B cell (primary cell): Measurements from ENCODE around the gene THOC7. TPM values are rescaled to one million over a fixed set of nuclear protein-coding genes. Genes with fewer than 3 reads are reported as not detected.

ENCODE experiments used
- ATAC-seq: fragments of 200-7000 bp; cut with Tn5 transposase; one replicate; pipeline ENCODE4 v1.10.0; 2021; ENCODE audit warnings: low read depth, mild to moderate bottlenecking, moderate number of reproducible peaks, moderate library complexity
- CTCF ChIA-PET: fragments of 350-600 bp; sonication (Branson Sonifier 250); formaldehyde crosslinking; loops from one replicate; lab custom pipeline; 2021; ENCODE audit warnings: antibody characterized with exemption, inconsistent platforms; lab: Charles Lee
- POLR2A ChIA-PET: fragments of 350-600 bp; sonication (Branson Sonifier 250); formaldehyde crosslinking; loops from one replicate; lab custom pipeline; 2021; ENCODE audit warnings: antibody characterized with exemption; lab: Charles Lee
- DNase-seq: peaks from one replicate; pipeline ENCODE4 v3.0.0; 2013
- H2AFZ ChIP-seq: 2 replicates; pipeline ENCODE4 v1.6.1; 2012; ENCODE audit warnings: mild to moderate bottlenecking, low read depth, low read length; ENCODE audit not compliant: insufficient read depth, poor library complexity, severe bottlenecking
- H3K27ac ChIP-seq, 2 donors: 1 replicate in 1 of 2; 2 replicates in 1 of 2; pipeline ENCODE4 v1.5.1; 2012 to 2013; ENCODE audit warnings: low read length in 2 of 2, mild to moderate bottlenecking in 2 of 2, moderate library complexity in 1 of 2
- H3K27me3 ChIP-seq, 4 experiments: fragments of 200-600 bp in 1 of 4; sonication (generic) in 1 of 4; replicated peaks in 1 of 4; 1 replicate in 2 of 4; 2 replicates in 2 of 4; pipeline versions ENCODE4 v1.6.1 to v1.7.0; 2013 to 2016; ENCODE audit warnings: low read length in 3 of 4, mild to moderate bottlenecking in 2 of 4, mixed read lengths in 1 of 4, moderate library complexity in 1 of 4; ENCODE audit not compliant: insufficient read depth in 4 of 4, control insufficient read depth in 3 of 4; ENCODE audit errors: control extremely low read depth in 1 of 4
- H3K36me3 ChIP-seq, 2 experiments: replicated peaks in 1 of 2; 1 replicate in 1 of 2; 2 replicates in 1 of 2; pipeline versions ENCODE4 v1.6.1 to v1.7.1; 2013; ENCODE audit warnings: low read length in 1 of 2; ENCODE audit not compliant: insufficient read depth in 2 of 2, control insufficient read depth in 1 of 2; ENCODE audit errors: control extremely low read depth in 1 of 2, extremely low read depth in 1 of 2
- H3K4me1 ChIP-seq, 2 donors: fragments of 200-600 bp in 1 of 2; sonication (generic) in 1 of 2; 1 replicate in 1 of 2; 2 replicates in 1 of 2; pipeline versions ENCODE4 v1.5.1 to v1.6.1; 2013 to 2017; ENCODE audit warnings: low read length in 2 of 2; ENCODE audit not compliant: control insufficient read depth in 2 of 2, insufficient read depth in 2 of 2
- H3K4me2 ChIP-seq: replicated peaks from 2 replicates; pipeline ENCODE3; 2012; ENCODE audit warnings: mild to moderate bottlenecking, low read depth, low read length; ENCODE audit not compliant: poor library complexity, severe bottlenecking
- H3K4me3 ChIP-seq, 5 experiments: fragments of 200-600 bp in 1 of 5; sonication (generic) in 1 of 5; 1 replicate in 3 of 5; 2 replicates in 2 of 5; pipeline versions ENCODE4 v1.5.1 to v1.7.0; 2011 to 2016; ENCODE audit warnings: low read length in 4 of 5, mild to moderate bottlenecking in 4 of 5, low read depth in 2 of 5, control low read depth in 1 of 5, moderate library complexity in 1 of 5; ENCODE audit not compliant: insufficient read depth in 1 of 5; ENCODE audit errors: control extremely low read depth in 1 of 5, extremely low read depth in 1 of 5
- H3K79me2 ChIP-seq: fragments of 200-600 bp; sonication (generic); one replicate; pipeline ENCODE4 v1.6.0; 2016; ENCODE audit warnings: low read length; ENCODE audit not compliant: control insufficient read depth, insufficient read depth
- H3K9ac ChIP-seq: fragments of 200-600 bp; sonication (generic); 2 replicates; pipeline ENCODE4 v1.6.1; 2017; ENCODE audit warnings: mild to moderate bottlenecking, low read length, moderate library complexity
- H3K9me3 ChIP-seq, 3 donors: one replicate each; pipeline versions ENCODE4 v1.6.1 to v1.7.1; 2013; ENCODE audit warnings: low read length in 2 of 3; ENCODE audit not compliant: control insufficient read depth in 2 of 3, insufficient read depth in 1 of 3; ENCODE audit errors: control extremely low read depth in 1 of 3
- H4K20me1 ChIP-seq: 2 replicates; pipeline ENCODE4 v1.6.0; 2012; ENCODE audit warnings: mild to moderate bottlenecking, low read length; ENCODE audit not compliant: insufficient read depth, control insufficient read depth, poor library complexity, severe bottlenecking
- H3K27ac Mint-ChIP-seq: one replicate; pipeline ENCODE4 v1.8.0; 2021; ENCODE audit warnings: mixed read lengths
- H3K27me3 Mint-ChIP-seq: one replicate; pipeline ENCODE4 v1.8.0; 2021; ENCODE audit warnings: mixed read lengths
- H3K4me1 Mint-ChIP-seq: one replicate; pipeline ENCODE4 v1.8.0; 2021; ENCODE audit warnings: mixed read lengths
- H3K4me3 Mint-ChIP-seq: one replicate; pipeline ENCODE4 v1.8.0; 2021; ENCODE audit warnings: mixed read lengths
- H3K9me3 Mint-ChIP-seq: one replicate; pipeline ENCODE4 v1.8.0; 2022; ENCODE audit warnings: mixed read lengths; ENCODE audit not compliant: insufficient read depth
- EZH2 ChIP-seq: IDR thresholded peaks from 2 replicates; pipeline ENCODE4 v1.6.1; 2012; ENCODE audit warnings: borderline replicate concordance, low read depth, mild to moderate bottlenecking, moderate library complexity, low read length; ENCODE audit not compliant: insufficient read depth, poor library complexity, severe bottlenecking
- WGBS: methylation state at CpG from one replicate; pipeline ENCODE4 v1.1.5; 2013; ENCODE audit warnings: missing lambda C conversion rate; ENCODE audit not compliant: insufficient coverage; 5-methylcytosine and 5-hydroxymethylcytosine counted together
- intact Hi-C: fragments of 100-400 bp; cut with micrococcal nuclease; formaldehyde crosslinking; loops from one replicate; pipeline ENCODE4 v1.10.0; 2022
- polyA plus RNA-seq: library from polyadenylated mRNA; depleted of rRNA; stranded (reverse); fragments of >200 nt; gene quantifications from 2 replicates; pipeline ENCODE4 v1.2.3, GENCODE V29; 2012
- total RNA-seq, 2 donors: library from RNA; stranded (reverse); fragments of 120-200 nt in 1 of 2; gene quantifications; 1 replicate in 1 of 2; 2 replicates in 1 of 2; pipeline versions ENCODE4 v1.2.3 to v1.2.4, GENCODE V29; 2013 to 2022
- TF ChIP-seq, protein P1 (sequence below): fragments of 200-600 bp; IDR thresholded peaks from one replicate; pipeline ENCODE4 v1.8.0; 2022; ENCODE audit warnings: antibody characterized with exemption, mild to moderate bottlenecking

The THOC7 gene
- total and polyA plus RNA-seq, 2 donors (not counting 1 experiment from before 2014, with no cell fraction given), result 17.5 to 30.5 TPM

DNA sequence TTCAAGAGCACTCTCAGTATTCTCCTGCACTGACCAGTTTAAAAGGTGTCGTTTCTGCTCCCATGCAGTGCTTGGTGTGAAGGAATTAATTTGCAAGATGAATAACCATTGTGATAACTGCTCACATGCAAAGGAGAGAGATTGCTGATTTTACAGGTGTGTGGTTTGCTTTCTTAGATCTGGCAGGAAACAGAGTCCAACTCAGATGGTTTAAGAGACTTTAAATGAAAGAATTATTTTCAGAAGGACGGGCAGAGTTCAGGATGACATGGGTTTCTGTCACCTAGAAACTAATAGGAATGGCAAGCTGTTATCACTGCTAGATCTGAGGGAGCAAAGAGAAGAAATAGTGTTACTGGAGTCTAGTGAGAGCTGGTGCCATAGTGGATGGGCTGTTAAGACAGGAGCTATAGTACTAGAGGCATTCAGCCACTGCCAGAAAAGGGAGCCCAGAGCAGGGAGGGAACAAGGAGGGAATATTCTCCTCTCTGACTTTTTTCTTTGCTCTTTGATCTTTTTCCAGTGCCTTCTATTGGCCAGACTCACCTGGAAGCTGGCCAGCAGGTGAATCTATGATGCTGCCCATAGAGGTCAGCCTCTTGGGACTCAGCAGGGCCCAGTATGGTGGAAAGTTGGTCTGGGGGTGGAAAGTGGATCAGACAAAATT lies 14.9 kb upstream of the THOC7 start:
- no peak for TF ChIP-seq EZH2
- TF ChIP-seq, protein P1, sequence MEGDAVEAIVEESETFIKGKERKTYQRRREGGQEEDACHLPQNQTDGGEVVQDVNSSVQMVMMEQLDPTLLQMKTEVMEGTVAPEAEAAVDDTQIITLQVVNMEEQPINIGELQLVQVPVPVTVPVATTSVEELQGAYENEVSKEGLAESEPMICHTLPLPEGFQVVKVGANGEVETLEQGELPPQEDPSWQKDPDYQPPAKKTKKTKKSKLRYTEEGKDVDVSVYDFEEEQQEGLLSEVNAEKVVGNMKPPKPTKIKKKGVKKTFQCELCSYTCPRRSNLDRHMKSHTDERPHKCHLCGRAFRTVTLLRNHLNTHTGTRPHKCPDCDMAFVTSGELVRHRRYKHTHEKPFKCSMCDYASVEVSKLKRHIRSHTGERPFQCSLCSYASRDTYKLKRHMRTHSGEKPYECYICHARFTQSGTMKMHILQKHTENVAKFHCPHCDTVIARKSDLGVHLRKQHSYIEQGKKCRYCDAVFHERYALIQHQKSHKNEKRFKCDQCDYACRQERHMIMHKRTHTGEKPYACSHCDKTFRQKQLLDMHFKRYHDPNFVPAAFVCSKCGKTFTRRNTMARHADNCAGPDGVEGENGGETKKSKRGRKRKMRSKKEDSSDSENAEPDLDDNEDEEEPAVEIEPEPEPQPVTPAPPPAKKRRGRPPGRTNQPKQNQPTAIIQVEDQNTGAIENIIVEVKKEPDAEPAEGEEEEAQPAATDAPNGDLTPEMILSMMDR, result no peak
- Histone ChIP-seq H3K4me1 (peaks cover 12 to 18% of the 10 kb centered on the region in 2 donors), H3K4me2 (no peak overlapping the region), H3K4me3 (no peak overlapping the region), H3K27ac (no peak overlapping the region), H3K9ac (no peak overlapping the region), H3K27me3 (no peaks in the 10 kb centered on the region), H2AFZ (no peak overlapping the region), H3K79me2 (peaks cover 100% of the 10 kb centered on the region), H3K36me3 (no peaks in the 10 kb centered on the region), H3K9me3 (no peaks in the 10 kb centered on the region), H4K20me1 (peaks cover 84% of the 10 kb centered on the region)
- CTCF ChIA-PET, result no interaction called here
- Mint-ChIP-seq H3K4me1 (peaks cover 61% of the 10 kb centered on the region), H3K27me3 (no peaks in the 10 kb centered on the region), H3K4me3 (no peak overlapping the region), H3K9me3 (no peaks in the 10 kb centered on the region), H3K27ac (no peak overlapping the region)
- 79% methylated on average over 1 of the region's 2 CpGs for WGBS
- ATAC-seq, result no peak
- intact Hi-C loops, result no loop called here
- DNase-seq, result no peak
- POLR2A ChIA-PET, result no interaction called here

DNA sequence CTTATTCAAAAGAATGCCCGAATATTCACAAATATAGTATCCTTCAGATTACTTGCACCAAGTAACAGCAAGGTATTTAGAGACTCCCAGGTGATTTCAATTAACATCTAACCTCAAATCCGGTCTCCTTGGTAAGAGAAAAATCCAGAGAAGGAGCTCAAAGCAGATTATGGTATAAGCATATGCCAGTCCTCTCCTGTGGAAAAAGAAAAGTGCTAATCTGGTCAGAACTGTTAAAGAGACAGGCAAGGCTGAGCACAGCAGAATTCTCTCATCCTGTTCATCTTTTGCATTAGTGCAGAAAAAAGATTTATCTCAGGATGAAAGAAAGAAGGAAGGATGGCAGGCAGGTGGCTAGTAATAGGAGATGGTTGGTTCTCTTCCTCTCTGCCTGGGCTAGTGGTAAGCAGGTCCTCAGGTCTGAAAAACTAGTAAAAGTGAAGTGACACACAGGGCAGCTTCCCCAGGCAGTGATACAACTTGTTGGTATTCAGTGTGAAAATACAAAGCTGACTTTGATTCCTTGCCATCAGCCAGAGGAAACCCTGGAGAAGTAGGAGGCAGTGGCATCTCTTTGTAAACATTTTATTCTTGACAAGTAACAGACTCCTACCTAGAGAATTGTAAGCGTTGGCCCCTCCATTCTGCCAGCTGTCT lies 14.3 kb upstream of the THOC7 start:
- DNase-seq (no peak), ATAC-seq (no peak)
- H3K4me3 Mint-ChIP-seq, result no peak overlapping the region
- no peak overlapping the region for H3K4me3 ChIP-seq
- H3K9me3 ChIP-seq, result no peaks in the 10 kb centered on the region
- intact Hi-C loops, result no loop called here
- H2AFZ ChIP-seq, result no peak overlapping the region
- H3K4me1 Mint-ChIP-seq, result peaks cover 58% of the 10 kb centered on the region
- peaks cover 12 to 18% of the 10 kb centered on the region in 2 donors for H3K4me1 ChIP-seq
- H4K20me1 ChIP-seq, result peaks cover 84% of the 10 kb centered on the region
- CTCF ChIA-PET, result interaction anchor here (1.9 kb wide), 1 partner anchor 12 kb away, joined by 5 read pairs; no protein-coding TSS in a partner anchor
- TF ChIP-seq, protein P1, result no peak
- TF ChIP-seq EZH2, result no peak
- POLR2A ChIA-PET, result no interaction called here
- H3K36me3 ChIP-seq, result no peaks in the 10 kb centered on the region
- H3K9ac ChIP-seq, result no peak overlapping the region
- H3K79me2 ChIP-seq, result peaks cover 100% of the 10 kb centered on the region
- 100% methylated on average over 1 of the region's 3 CpGs for WGBS
- H3K27me3 Mint-ChIP-seq, result no peaks in the 10 kb centered on the region
- H3K27ac ChIP-seq, result no peak overlapping the region
- no peaks in the 10 kb centered on the region for H3K27me3 ChIP-seq
- H3K27ac Mint-ChIP-seq, result peak overlapping the region; percentile 3
- no peak overlapping the region for H3K4me2 ChIP-seq
- H3K9me3 Mint-ChIP-seq, result no peaks in the 10 kb centered on the region
